ENCODE results near the gene KPNB1. TPM values are rescaled to one million over a fixed set of nuclear protein-coding genes. Genes with fewer than 3 reads are reported as not detected.

The KPNB1 gene
- total and polyA plus RNA-seq, 2 of the 4 experiments (the other 2 are of a cell fraction), result 206 to 1,082 TPM

DNA sequence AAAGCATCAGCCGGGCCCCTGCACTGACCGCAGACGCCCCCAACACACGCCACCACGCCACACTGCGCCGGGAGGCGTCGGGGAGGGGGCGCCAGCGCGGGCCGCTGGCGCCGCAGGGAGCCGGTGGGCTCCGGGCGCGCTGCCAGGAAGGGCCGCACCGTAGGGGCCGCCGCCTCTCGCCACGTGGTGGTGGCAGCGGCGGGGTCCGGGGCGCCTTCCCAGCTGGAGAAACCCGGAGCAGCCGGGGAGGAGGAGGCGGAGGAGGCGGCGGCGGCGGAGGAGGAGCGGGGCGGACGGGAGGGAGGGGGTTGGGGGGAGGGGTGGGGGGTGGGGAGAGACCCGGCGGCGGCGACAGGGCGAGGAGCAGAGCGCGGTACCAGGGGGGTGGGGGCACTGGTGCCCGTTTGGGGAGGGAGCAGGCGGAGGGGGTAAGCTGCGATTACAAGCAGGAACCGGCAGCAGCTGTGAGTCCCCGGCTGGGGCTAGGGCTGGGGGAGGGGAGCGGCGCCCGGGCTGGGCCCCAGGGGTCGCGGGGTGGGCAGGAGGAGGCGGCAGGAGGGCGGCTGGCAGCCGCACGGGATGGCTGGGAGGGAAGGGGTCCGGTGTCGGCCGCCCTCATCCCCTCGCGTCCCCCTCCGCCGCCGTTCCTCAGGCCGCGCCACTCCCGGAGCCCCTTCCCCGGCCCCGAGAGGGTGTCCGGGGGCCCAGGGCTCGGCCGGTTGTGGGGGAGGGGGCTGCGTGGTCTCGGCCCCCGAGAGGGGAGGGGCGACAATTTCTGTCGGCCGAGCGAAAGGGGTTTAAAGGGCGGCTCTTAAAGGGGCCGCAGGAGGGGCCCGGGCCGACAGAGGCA, 44.2 kb downstream of the KPNB1 start, which contains the start of gene TBKBP1:
TBKBP1 (plus strand) TSS at position 431 of the 850 bp plus-strand sequence. CDS start 1,952 bp downstream, outside the sequence.
- H4K8ac ChIP-seq (ENCODE audit: low read depth in 2 of 2, low read length in 2 of 2), result peak within 1 kb of the TSS; percentile 97

More for the DNA sequence above, 44.2 kb downstream of the KPNB1 start, which contains the start of gene TBKBP1:
- Histone ChIP-seq H3K4me1 (ENCODE audit: control insufficient read depth, insufficient read depth, low read length) (peaks cover 11% of the 10 kb centered on the region), H3K27ac (ENCODE audit: insufficient read depth, low read length) (peak within 1 kb of the TSS; percentile 69), H2AK5ac (ENCODE audit: low read depth, low read length) (peak within 1 kb of the TSS; percentile 80), H4K20me1 (ENCODE audit: insufficient read depth, low read length) (peaks cover 10% of the 10 kb centered on the region; the same call in 1 of the 2 replicates), H3K18ac (ENCODE audit: low read depth, low read length) (peak within 1 kb of the TSS; percentile 50; the same call in 1 of the 2 replicates), H3K27me3 (ENCODE audit: control insufficient read depth, insufficient read depth, low read length) (no peaks in the 10 kb centered on the region; the same call in 1 of the 2 replicates), H3K9me3 (ENCODE audit: control insufficient read depth, insufficient read depth, low read length) (no peaks in the 10 kb centered on the region), H2BK5ac (ENCODE audit: low read depth, low read length, poor library complexity, severe bottlenecking) (peak within 1 kb of the TSS; percentile 79), H3K4ac (ENCODE audit: low read depth, low read length) (peak within 1 kb of the TSS; percentile 92), H3K14ac (replicated peaks; ENCODE audit: low read depth, low read length) (peak within 1 kb of the TSS; percentile 85), H2BK120ac (ENCODE audit: low read depth, low read length) (no peak within 1 kb of the TSS), H3K4me3 (ENCODE audit: insufficient read depth, low read depth, low read length) (peak within 1 kb of the TSS; percentile 85), H2BK15ac (ENCODE audit: low read depth, low read length) (no peak within 1 kb of the TSS; the same call in 2 of the 3 replicates), H3K9me1 (ENCODE audit: insufficient read depth, low read length) (0 out of 2 replicates have a peak, but pooled peaks cover 3% of the 10 kb centered on the region), H4K5ac (ENCODE audit: low read depth, low read length) (peak within 1 kb of the TSS; percentile 27; the same call in 1 of the 2 replicates), H3K56ac (ENCODE audit: extremely low read depth, insufficient read depth, low read length) (no peak within 1 kb of the TSS), H3K9ac (ENCODE audit: low read depth, low read length) (peak within 1 kb of the TSS; percentile 71), H2AFZ (replicated peaks; ENCODE audit: low read length, poor library complexity) (peak within 1 kb of the TSS; percentile 95), H3K4me2 (ENCODE audit: low read depth, low read length) (peak within 1 kb of the TSS; percentile 83), H3K79me1 (ENCODE audit: low read depth in 1 of 2, low read length in 2 of 2) (peaks cover 5 to 10% of the 10 kb centered on the region in 2 experiments; a peak in 2 of 4 replicates), H2BK20ac (ENCODE audit: low read depth, low read length) (no peak within 1 kb of the TSS), H4K91ac (ENCODE audit: insufficient read depth, low read depth, low read length) (peak within 1 kb of the TSS; percentile 50), H3K36me3 (ENCODE audit: control insufficient read depth, insufficient read depth, low read length) (peaks cover 9% of the 10 kb centered on the region; the same call in 1 of the 2 replicates), H2AK9ac (replicated peaks; ENCODE audit: low read depth, low read length, poor library complexity) (peak within 1 kb of the TSS; percentile 87), H3K23ac (ENCODE audit: low read depth, low read length) (peak within 1 kb of the TSS; percentile 95)
- dilution Hi-C loops (cut with HindIII; ENCODE audit: low sequenced_read_pairs, unreplicated experiment) (no loop called here), in situ Hi-C loops (cut with MboI; ENCODE audit: low sequenced_read_pairs) (no loop called here), intact Hi-C loops (cut with micrococcal nuclease) (no loop called here)
- peak; percentile 38 for DNase-seq
- ChIA-PET POLR2A (ENCODE audit: unreplicated experiment) (no interaction called here), CTCF (no interaction called here)
- peak; percentile 64 for ATAC-seq (ENCODE audit: low read depth)
- WGBS, 2 experiments (ENCODE audit: extremely low coverage in 2 of 2, insufficient read length in 1 of 2), result 0% methylated on average over 8 of the region's 87 CpGs; no CpG with 5 or more reads in 1 of the 2 experiments
- no TSS peak for BruUV-seq (replicated peaks)
- no peak for TF ChIP-seq CHD1 (IDR thresholded peaks at IDR 0.05; ENCODE audit: low read depth, low read length)
- peak; percentile 55; the same call in 1 of the 2 replicates for TF ChIP-seq MXI1 (IDR thresholded peaks at IDR 0.05; ENCODE audit: borderline replicate concordance, low read depth, low read length)

Measured in IMR-90 (cell line).